ENCODE data around the gene ATAD2B. TPM values are rescaled to one million over a fixed set of nuclear protein-coding genes. Genes with fewer than 3 reads are reported as not detected.

ATAD2B gene
- polyA plus RNA-seq, 3 donors: 19.1 to 21.7 (median 19.8) TPM

- DNase-seq (ENCODE audit: low read depth in 3 of 3, low spot score in 2 of 3): no peak
Measured at GRCh38 chr2:23838996-23839395, 87.9 kb downstream of the ATAD2B start.

- DNase-seq (ENCODE audit: low read depth in 3 of 3, low spot score in 2 of 3): no peak
Measured at GRCh38 chr2:23838581-23838980, 88.3 kb downstream of the ATAD2B start.

- DNase-seq (ENCODE audit: low read depth in 3 of 3, low spot score in 2 of 3): no peak
Measured at GRCh38 chr2:23837871-23838270, 89.1 kb downstream of the ATAD2B start.

GRCh38 chr2:23836971-23837565 lies 89.9 kb downstream of the ATAD2B start:
- DNase-seq (ENCODE audit: low read depth in 3 of 3, low spot score in 2 of 3): no peak

- DNase-seq (ENCODE audit: low read depth in 3 of 3, low spot score in 2 of 3): no peak
Measured at GRCh38 chr2:23836505-23836904, 90.4 kb downstream of the ATAD2B start.

GRCh38 chr2:23835988-23836387 lies 90.9 kb downstream of the ATAD2B start:
- no peak for DNase-seq (ENCODE audit: low read depth in 3 of 3, low spot score in 2 of 3)

GRCh38 chr2:23835423-23835822 lies 91.5 kb downstream of the ATAD2B start:
- no peak for DNase-seq (ENCODE audit: low read depth in 3 of 3, low spot score in 2 of 3)

GRCh38 chr2:23828986-23829385 lies 97.9 kb downstream of the ATAD2B start:
- DNase-seq (ENCODE audit: low read depth in 3 of 3, low spot score in 2 of 3): no peak

GRCh38 chr2:23828256-23828980 lies 98.5 kb downstream of the ATAD2B start:
- DNase-seq (ENCODE audit: low read depth in 3 of 3, low spot score in 2 of 3): no peak

- DNase-seq (ENCODE audit: low read depth in 3 of 3, low spot score in 2 of 3): no peak
Measured at GRCh38 chr2:23827287-23827686, 99.6 kb downstream of the ATAD2B start.

GRCh38 chr2:23826771-23827170 lies 100.2 kb downstream of the ATAD2B start:
- no peak for DNase-seq (ENCODE audit: low read depth in 3 of 3, low spot score in 2 of 3)

GRCh38 chr2:23826040-23826439 lies 100.9 kb downstream of the ATAD2B start:
- no peak for DNase-seq (ENCODE audit: low read depth in 3 of 3, low spot score in 2 of 3)

GRCh38 chr2:23824777-23825212 lies 102.1 kb downstream of the ATAD2B start:
- DNase-seq (ENCODE audit: low read depth in 3 of 3, low spot score in 2 of 3): peak; percentile 30 to 58 (median 44)

- DNase-seq (ENCODE audit: low read depth in 3 of 3, low spot score in 2 of 3): no peak
Measured at GRCh38 chr2:23823863-23824262, 103.1 kb downstream of the ATAD2B start.

GRCh38 chr2:23814963-23815362 lies 112.0 kb downstream of the ATAD2B start:
- no peak for DNase-seq (ENCODE audit: low read depth in 3 of 3, low spot score in 2 of 3)

GRCh38 chr2:23813438-23813837 lies 113.5 kb downstream of the ATAD2B start:
- no peak for DNase-seq (ENCODE audit: low read depth in 3 of 3, low spot score in 2 of 3)

GRCh38 chr2:23809150-23809549 lies 117.8 kb downstream of the ATAD2B start:
- DNase-seq (ENCODE audit: low read depth in 3 of 3, low spot score in 2 of 3): no peak

GRCh38 chr2:23806665-23807249 lies 120.2 kb downstream of the ATAD2B start:
- no peak for DNase-seq (ENCODE audit: low read depth in 3 of 3, low spot score in 2 of 3)

- no peak for DNase-seq (ENCODE audit: low read depth in 3 of 3, low spot score in 2 of 3)
Measured at GRCh38 chr2:23806201-23806600, 120.7 kb downstream of the ATAD2B start.

- DNase-seq (ENCODE audit: low read depth in 3 of 3, low spot score in 2 of 3): no peak
Measured at GRCh38 chr2:23803965-23804542, 122.9 kb downstream of the ATAD2B start.

- DNase-seq (ENCODE audit: low read depth in 3 of 3, low spot score in 2 of 3): no peak
Measured at GRCh38 chr2:23803264-23803964, 123.5 kb downstream of the ATAD2B start.

Measured in right renal cortex interstitium (tissue), 3 donors.